Stomach (tissue), 9 donors: ENCODE results near the gene RHOBTB1. TPM values are rescaled to one million over a fixed set of nuclear protein-coding genes. Genes with fewer than 3 reads are reported as not detected.

Source experiments
- DNase-seq, 2 donors: peaks; one replicate each; pipeline versions ENCODE4 v3.0.0 to v3.0.0-alpha.2; 2013 to 2019
- H3K27ac ChIP-seq, 5 donors: fragments of 200-600 bp in 4 of 5; sonication (generic) in 4 of 5; one replicate each; pipeline ENCODE4 v1.5.1; 2013 to 2019; ENCODE audit warnings: mild to moderate bottlenecking in 1 of 5, moderate library complexity in 1 of 5
- H3K27me3 ChIP-seq, 3 donors: fragments of 200-600 bp; sonication (generic); one replicate each; pipeline ENCODE4 v1.5.1; 2017 to 2019; ENCODE audit warnings: mixed run types in 1 of 3
- H3K36me3 ChIP-seq, 4 donors: fragments of 200-600 bp; sonication (generic); 1 replicate in 3 of 4; 2 replicates in 1 of 4; pipeline ENCODE4 v1.5.1; 2016 to 2019
- H3K4me1 ChIP-seq, 4 donors: fragments of 200-600 bp; sonication (generic); one replicate each; pipeline ENCODE4 v1.5.1; 2016 to 2019
- H3K4me3 ChIP-seq, 4 donors: fragments of 200-600 bp; sonication (generic) in 3 of 4; one replicate each; pipeline ENCODE4 v1.5.1; 2016 to 2019; ENCODE audit warnings: mild to moderate bottlenecking in 1 of 4
- H3K9me3 ChIP-seq, 4 donors: fragments of 200-600 bp; sonication (generic); one replicate each; pipeline ENCODE4 v1.5.1; 2016 to 2019
- CTCF ChIP-seq, 7 experiments: fragments of 450-650 bp in 4 of 7; fragments of 200-600 bp in 3 of 7; sonication (generic) in 3 of 7; IDR thresholded peaks; one replicate each; pipeline ENCODE4 v1.5.1; 2016 to 2019; ENCODE audit warnings: antibody characterized with exemption in 7 of 7, control low read depth in 2 of 7, mild to moderate bottlenecking in 1 of 7
- EP300 ChIP-seq: sonication (generic); formaldehyde crosslinking; IDR thresholded peaks from one replicate; pipeline ENCODE4 v1.6.1; 2017; ENCODE audit warnings: antibody characterized with exemption
- POLR2A ChIP-seq, 4 donors: fragments of 450-650 bp; IDR thresholded peaks; one replicate each; pipeline ENCODE4 v1.6.1; 2016; ENCODE audit warnings: antibody characterized with exemption in 4 of 4, control low read depth in 2 of 4, mild to moderate bottlenecking in 1 of 4, moderate library complexity in 1 of 4
- POLR2AphosphoS5 ChIP-seq, 3 donors: sonication (generic); formaldehyde crosslinking; IDR thresholded peaks; one replicate each; pipeline ENCODE4 v1.6.1; 2016; ENCODE audit warnings: antibody characterized with exemption in 3 of 3
- WGBS, 5 donors: extraction: QIAGEN DNeasy Blood & Tissue Kit in 3 of 5; methylation state at CpG; one replicate each; pipeline versions ENCODE4 v1.1.5 to v1.1.7; 2013 to 2018; 5-methylcytosine and 5-hydroxymethylcytosine counted together
- intact Hi-C: fragments of 100-400 bp; cut with DNase I; formaldehyde crosslinking; loops from one replicate; pipeline ENCODE4 v1.15.1; 2023; ENCODE audit warnings: low total_unique reads
- polyA plus RNA-seq, 3 donors: library from polyadenylated mRNA; stranded (reverse); fragments of 200-250 nt; gene quantifications; one replicate each; pipeline ENCODE4 v1.2.3, GENCODE V29; 2013
- total RNA-seq, 5 donors: library from RNA; depleted of rRNA; stranded (reverse); fragments of >200 nt; gene quantifications; one replicate each; pipeline versions ENCODE4 v1.1.0 to v1.2.3, GENCODE V29; 2014 to 2016
- donor health status: healthy with polysubstance abuse.
- donor health status: Bipolar disorder and iron deficiency.
- donor health status: healthy.

The RHOBTB1 gene
- total and polyA plus RNA-seq, 8 donors: 2.3 to 302 (median 21.9) TPM

- H3K27me3 ChIP-seq: no peaks in the 10 kb centered on the region
- DNase-seq: no peak
- no peak overlapping the region for H3K27ac ChIP-seq
- H3K36me3 ChIP-seq: peaks cover 7 to 53% (median 46%) of the 10 kb centered on the region in 4 donors
- no peaks in the 10 kb centered on the region for H3K4me1 ChIP-seq
- H3K4me3 ChIP-seq: no peak overlapping the region
- TF ChIP-seq POLR2AphosphoS5 (IDR thresholded peaks at IDR 0.05) (no peak), CTCF (IDR thresholded peaks at IDR 0.05) (no peak), POLR2A (IDR thresholded peaks at IDR 0.05) (no peak), EP300 (no peak)
- H3K9me3 ChIP-seq: no peaks in the 10 kb centered on the region
- intact Hi-C loops: no loop called here
- 93 to 100% (median 96%) methylated on average over 1 of the region's 1 CpG for WGBS, 5 donors
Observed at GRCh38 chr10:60868946-60869345, 75.0 kb downstream of the RHOBTB1 start.

- H3K36me3 ChIP-seq: peaks cover 1 to 16% (median 9%) of the 10 kb centered on the region in 4 donors
- no peaks in the 10 kb centered on the region for H3K9me3 ChIP-seq
- no peak overlapping the region for H3K4me3 ChIP-seq
- H3K4me1 ChIP-seq: no peaks in the 10 kb centered on the region
- DNase-seq: no peak
- TF ChIP-seq POLR2AphosphoS5 (IDR thresholded peaks at IDR 0.05) (no peak), POLR2A (IDR thresholded peaks at IDR 0.05) (no peak), CTCF (IDR thresholded peaks at IDR 0.05) (no peak), EP300 (no peak)
- intact Hi-C loops: no loop called here
- WGBS, 5 donors: 37 to 65% (median 48%) methylated on average over 2 of the region's 2 CpGs
- no peak overlapping the region for H3K27ac ChIP-seq
- no peaks in the 10 kb centered on the region for H3K27me3 ChIP-seq
Observed at GRCh38 chr10:60865198-60865783, 78.7 kb downstream of the RHOBTB1 start.

- no peaks in the 10 kb centered on the region for H3K4me1 ChIP-seq
- no peaks in the 10 kb centered on the region for H3K9me3 ChIP-seq
- 57 to 75% (median 68%) methylated on average over 5 of the region's 5 CpGs for WGBS, 5 donors
- H3K4me3 ChIP-seq: no peak overlapping the region
- H3K36me3 ChIP-seq: peaks cover 0 to 1% (median 0%) of the 10 kb centered on the region in 4 donors
- no peak for DNase-seq
- no peak for TF ChIP-seq EP300
- no peak overlapping the region for H3K27ac ChIP-seq
- intact Hi-C loops: no loop called here
- no peaks in the 10 kb centered on the region for H3K27me3 ChIP-seq
Observed at GRCh38 chr10:60863796-60864195, 80.2 kb downstream of the RHOBTB1 start.

- Histone ChIP-seq H3K4me3 (no peak overlapping the region), H3K4me1 (no peaks in the 10 kb centered on the region), H3K9me3 (no peaks in the 10 kb centered on the region), H3K36me3 (no peaks in the 10 kb centered on the region), H3K27me3 (no peaks in the 10 kb centered on the region), H3K27ac (no peak overlapping the region)
- no peak for DNase-seq
- TF ChIP-seq POLR2A (IDR thresholded peaks at IDR 0.05) (no peak), EP300 (no peak), POLR2AphosphoS5 (IDR thresholded peaks at IDR 0.05) (no peak), CTCF (IDR thresholded peaks at IDR 0.05) (no peak)
- intact Hi-C loops: no loop called here
Observed at GRCh38 chr10:60862517-60862916, 81.5 kb downstream of the RHOBTB1 start.

GRCh38 chr10:60856405-60856804 lies 87.6 kb downstream of the RHOBTB1 start:
- no peak overlapping the region for H3K27ac ChIP-seq
- H3K9me3 ChIP-seq: peaks cover 0 to 10% (median 5%) of the 10 kb centered on the region in 4 donors
- TF ChIP-seq POLR2A (IDR thresholded peaks at IDR 0.05): no peak
- TF ChIP-seq POLR2AphosphoS5 (IDR thresholded peaks at IDR 0.05): no peak
- no peak overlapping the region for H3K4me3 ChIP-seq
- H3K27me3 ChIP-seq: no peaks in the 10 kb centered on the region
- DNase-seq: no peak
- no peaks in the 10 kb centered on the region for H3K36me3 ChIP-seq
- 91 to 98% (median 95%) methylated on average over 2 of the region's 2 CpGs for WGBS, 5 donors
- intact Hi-C loops: no loop called here
- no peaks in the 10 kb centered on the region for H3K4me1 ChIP-seq
